Astrocyte of the cerebellum (primary cell): ENCODE measurements around the gene SART3.

Experiments
- DNase-seq: peaks from one replicate; pipeline ENCODE4 v3.0.0-alpha.2; 2011; ENCODE audit warnings: low read depth
- H3K4me3 ChIP-seq: 2 replicates; pipeline ENCODE4 v1.5.1; 2011; ENCODE audit warnings: mild to moderate bottlenecking, low read depth, low read length, moderate library complexity
- CTCF ChIP-seq: IDR thresholded peaks from 2 replicates; pipeline ENCODE4 v1.5.1; 2012; ENCODE audit warnings: low read length, low read depth, moderate library complexity, mild to moderate bottlenecking; ENCODE audit errors: missing control alignments
- in situ Hi-C: cut with HindIII; loops from 2 replicates; pipeline ENCODE4 v1.10.0; 2017; ENCODE audit warnings: low sequenced_read_pairs

Gene SART3

GRCh38 chr12:108477881-108478259 lies 83.1 kb downstream of the SART3 start:
- no peak overlapping the region for H3K4me3 ChIP-seq

GRCh38 chr12:108477055-108477880 lies 83.7 kb downstream of the SART3 start:
- in situ Hi-C loops: no loop called here
- H3K4me3 ChIP-seq: no peak overlapping the region
- no peak for DNase-seq
- TF ChIP-seq CTCF: no peak

More at GRCh38 chr12:108477881-108478259, 83.1 kb downstream of the SART3 start:
- DNase-seq: no peak
- in situ Hi-C loops: no loop called here
- TF ChIP-seq CTCF: no peak

- no peak overlapping the region for H3K4me3 ChIP-seq
- no peak for TF ChIP-seq CTCF
- DNase-seq: no peak
- in situ Hi-C loops: no loop called here
Observed at GRCh38 chr12:108475396-108475795, 85.6 kb downstream of the SART3 start.

GRCh38 chr12:108473400-108474055 lies 87.4 kb downstream of the SART3 start:
- TF ChIP-seq CTCF: no peak
- no peak for DNase-seq
- no peak overlapping the region for H3K4me3 ChIP-seq
- in situ Hi-C loops: no loop called here
